ENCODE results near the gene PPP2R2B. TPM values are rescaled to one million over a fixed set of nuclear protein-coding genes. Genes with fewer than 3 reads are reported as not detected.

The PPP2R2B gene
- total and polyA plus RNA-seq, 2 donors (not counting 1 experiment from before 2014, with no cell fraction given), result 0.67 to 1.5 TPM

GRCh38 chr5:146669656-146670055 lies 208.9 kb downstream of the PPP2R2B start:
- Histone ChIP-seq H3K9me3 (ENCODE audit: control insufficient read depth, insufficient read depth, low read depth, low read length) (no peaks in the 10 kb centered on the region), H2AFZ (ENCODE audit: low read length) (no peak overlapping the region), H3K27ac (ENCODE audit: insufficient read depth, low read length) (no peak overlapping the region), H3K27me3 (ENCODE audit: control insufficient read depth, insufficient read depth, low read length) (no peaks in the 10 kb centered on the region), H3K79me2 (ENCODE audit: control insufficient read depth, insufficient read depth, low read length) (no peaks in the 10 kb centered on the region), H4K20me1 (ENCODE audit: control insufficient read depth, extremely low read depth, insufficient read depth, low read length) (no peaks in the 10 kb centered on the region), H3K9ac (ENCODE audit: insufficient read depth, low read length) (no peak overlapping the region), H3K4me2 (ENCODE audit: extremely low read depth, insufficient read depth, low read length) (no peak overlapping the region), H3K36me3 (ENCODE audit: control insufficient read depth, insufficient read depth, low read length) (no peaks in the 10 kb centered on the region), H3K4me1 (ENCODE audit: control insufficient read depth, extremely low read depth, insufficient read depth, low read length) (no peaks in the 10 kb centered on the region), H3K4me3 (replicated peaks in 1 of 4; ENCODE audit: control extremely low read depth in 1 of 4, insufficient read depth in 1 of 4, low read depth in 3 of 4, low read length in 4 of 4) (no peak overlapping the region)
- TF ChIP-seq EZH2 (IDR thresholded peaks at IDR 0.05; ENCODE audit: low read length, missing control alignments), result no peak
- TF ChIP-seq CTCF (conservative IDR thresholded peaks at IDR 0.05 in 1 of 2, IDR thresholded peaks at IDR 0.05 in 1 of 2; ENCODE audit: low read depth in 1 of 2, low read length in 2 of 2), result no peak
- DNase-seq (ENCODE audit: low read depth in 2 of 2), result no peak

GRCh38 chr5:146667633-146668272 lies 210.8 kb downstream of the PPP2R2B start:
- no peaks in the 10 kb centered on the region for H3K27me3 ChIP-seq (ENCODE audit: control insufficient read depth, insufficient read depth, low read length)
- TF ChIP-seq CTCF (conservative IDR thresholded peaks at IDR 0.05 in 1 of 2, IDR thresholded peaks at IDR 0.05 in 1 of 2; ENCODE audit: low read depth in 1 of 2, low read length in 2 of 2) (no peak), EZH2 (IDR thresholded peaks at IDR 0.05; ENCODE audit: low read length, missing control alignments) (no peak)
- no peaks in the 10 kb centered on the region for H3K4me1 ChIP-seq (ENCODE audit: control insufficient read depth, extremely low read depth, insufficient read depth, low read length)
- DNase-seq (ENCODE audit: low read depth in 2 of 2), result peak; percentile 31 to 89
- no peak overlapping the region for H3K4me3 ChIP-seq (replicated peaks in 1 of 4; ENCODE audit: control extremely low read depth in 1 of 4, insufficient read depth in 1 of 4, low read depth in 3 of 4, low read length in 4 of 4)
- H3K36me3 ChIP-seq (ENCODE audit: control insufficient read depth, insufficient read depth, low read length), result no peaks in the 10 kb centered on the region
- no peaks in the 10 kb centered on the region for H3K79me2 ChIP-seq (ENCODE audit: control insufficient read depth, insufficient read depth, low read length)
- no peak overlapping the region for H3K4me2 ChIP-seq (ENCODE audit: extremely low read depth, insufficient read depth, low read length)
- H3K9ac ChIP-seq (ENCODE audit: insufficient read depth, low read length), result no peak overlapping the region
- H3K27ac ChIP-seq (ENCODE audit: insufficient read depth, low read length), result no peak overlapping the region
- H3K9me3 ChIP-seq (ENCODE audit: control insufficient read depth, insufficient read depth, low read depth, low read length), result no peaks in the 10 kb centered on the region
- H4K20me1 ChIP-seq (ENCODE audit: control insufficient read depth, extremely low read depth, insufficient read depth, low read length), result no peaks in the 10 kb centered on the region
- no peak overlapping the region for H2AFZ ChIP-seq (ENCODE audit: low read length)

GRCh38 chr5:146662229-146662628 lies 216.3 kb downstream of the PPP2R2B start:
- Histone ChIP-seq H3K4me2 (ENCODE audit: extremely low read depth, insufficient read depth, low read length) (no peak overlapping the region), H3K27ac (ENCODE audit: insufficient read depth, low read length) (no peak overlapping the region), H3K9me3 (ENCODE audit: control insufficient read depth, insufficient read depth, low read depth, low read length) (no peaks in the 10 kb centered on the region), H3K4me3 (replicated peaks in 1 of 4; ENCODE audit: control extremely low read depth in 1 of 4, insufficient read depth in 1 of 4, low read depth in 3 of 4, low read length in 4 of 4) (no peak overlapping the region), H3K9ac (ENCODE audit: insufficient read depth, low read length) (no peak overlapping the region), H3K36me3 (ENCODE audit: control insufficient read depth, insufficient read depth, low read length) (no peaks in the 10 kb centered on the region), H2AFZ (ENCODE audit: low read length) (no peak overlapping the region), H3K79me2 (ENCODE audit: control insufficient read depth, insufficient read depth, low read length) (no peaks in the 10 kb centered on the region), H3K27me3 (ENCODE audit: control insufficient read depth, insufficient read depth, low read length) (no peaks in the 10 kb centered on the region), H3K4me1 (ENCODE audit: control insufficient read depth, extremely low read depth, insufficient read depth, low read length) (no peaks in the 10 kb centered on the region), H4K20me1 (ENCODE audit: control insufficient read depth, extremely low read depth, insufficient read depth, low read length) (no peaks in the 10 kb centered on the region)
- TF ChIP-seq CTCF (conservative IDR thresholded peaks at IDR 0.05 in 1 of 2, IDR thresholded peaks at IDR 0.05 in 1 of 2; ENCODE audit: low read depth in 1 of 2, low read length in 2 of 2) (peak; percentile 17 to 57), EZH2 (IDR thresholded peaks at IDR 0.05; ENCODE audit: low read length, missing control alignments) (no peak)
- peak in 1 of 2 donors; percentile 30 for DNase-seq (ENCODE audit: low read depth in 2 of 2)

Measured in fibroblast of lung (primary cell).